Osteocyte (in vitro differentiated cells): ENCODE results near the gene TAPBPL. TPM values are rescaled to one million over a fixed set of nuclear protein-coding genes. Genes with fewer than 3 reads are reported as not detected.

ENCODE experiments used
- DNase-seq: peaks from one replicate; pipeline ENCODE4 v3.0.0; 2021; ENCODE audit warnings: mixed read lengths; ENCODE audit not compliant: unreplicated experiment; ENCODE audit errors: extremely low spot score
- H3K27ac Mint-ChIP-seq: one replicate; pipeline ENCODE4 v1.8.0; 2021; ENCODE audit warnings: mild to moderate bottlenecking, mixed read lengths; ENCODE audit not compliant: unreplicated experiment
- H3K27me3 Mint-ChIP-seq: one replicate; pipeline ENCODE4 v1.8.0; 2021; ENCODE audit warnings: mixed read lengths; ENCODE audit not compliant: unreplicated experiment
- H3K36me3 Mint-ChIP-seq: one replicate; pipeline ENCODE4 v1.8.0; 2021; ENCODE audit warnings: mixed read lengths; ENCODE audit not compliant: unreplicated experiment
- H3K4me1 Mint-ChIP-seq: one replicate; pipeline ENCODE4 v1.8.0; 2021; ENCODE audit warnings: mixed read lengths; ENCODE audit not compliant: unreplicated experiment
- H3K4me3 Mint-ChIP-seq: one replicate; pipeline ENCODE4 v1.8.0; 2021; ENCODE audit warnings: mild to moderate bottlenecking, moderate library complexity, mixed read lengths; ENCODE audit not compliant: unreplicated experiment
- H3K9me3 Mint-ChIP-seq: one replicate; pipeline ENCODE4 v1.8.0; 2021; ENCODE audit warnings: mixed read lengths; ENCODE audit not compliant: unreplicated experiment
- CTCF ChIP-seq: fragments of 200-600 bp; sonication (generic); IDR thresholded peaks from 2 replicates; pipeline ENCODE4 v1.5.0; 2021; ENCODE audit warnings: antibody characterized with exemption, mild to moderate bottlenecking, moderate library complexity
- long read RNA-seq: library from polyadenylated mRNA; unstranded; transcript quantifications from one replicate; pipeline ENCODE4 v2.0.0, GENCODE V29; 2021
- total RNA-seq: library from RNA; stranded (reverse); gene quantifications from 2 replicates; pipeline ENCODE4 v1.2.1, GENCODE V29; 2021

Gene TAPBPL, protein sequence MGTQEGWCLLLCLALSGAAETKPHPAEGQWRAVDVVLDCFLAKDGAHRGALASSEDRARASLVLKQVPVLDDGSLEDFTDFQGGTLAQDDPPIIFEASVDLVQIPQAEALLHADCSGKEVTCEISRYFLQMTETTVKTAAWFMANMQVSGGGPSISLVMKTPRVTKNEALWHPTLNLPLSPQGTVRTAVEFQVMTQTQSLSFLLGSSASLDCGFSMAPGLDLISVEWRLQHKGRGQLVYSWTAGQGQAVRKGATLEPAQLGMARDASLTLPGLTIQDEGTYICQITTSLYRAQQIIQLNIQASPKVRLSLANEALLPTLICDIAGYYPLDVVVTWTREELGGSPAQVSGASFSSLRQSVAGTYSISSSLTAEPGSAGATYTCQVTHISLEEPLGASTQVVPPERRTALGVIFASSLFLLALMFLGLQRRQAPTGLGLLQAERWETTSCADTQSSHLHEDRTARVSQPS
- total RNA-seq: 13.1 and 17.0 TPM in 2 replicates
- long read RNA-seq, transcript TAPBPL-201 (7 exons, 1,741 nt): major isoform, 57 of 66 reads
- long read RNA-seq, partial matches to known transcripts: 4 of 66 reads
- long read RNA-seq, other reads (novel, unspliced or antisense): 5 of 66 reads

GRCh38 chr12:6451348-6452244, at the start of gene TAPBPL:
TSS of gene TAPBPL (plus strand) at chr12:6452042. CDS start at chr12:6452249, 207 bp downstream.
- no peak for DNase-seq
- no peak for TF ChIP-seq CTCF
- Mint-ChIP-seq H3K9me3 (no peaks in the 10 kb centered on the region), H3K4me1 (peaks cover 29% of the 10 kb centered on the region), H3K36me3 (peaks cover 9% of the 10 kb centered on the region), H3K27ac (peak within 1 kb of the TSS; percentile 99), H3K4me3 (peak within 1 kb of the TSS; percentile 85), H3K27me3 (no peaks in the 10 kb centered on the region)

- Mint-ChIP-seq H3K4me3 (no peak overlapping the region), H3K4me1 (no peaks in the 10 kb centered on the region), H3K27ac (no peak overlapping the region), H3K36me3 (peaks cover 3% of the 10 kb centered on the region), H3K9me3 (peaks cover 5% of the 10 kb centered on the region), H3K27me3 (no peaks in the 10 kb centered on the region)
- DNase-seq: no peak
- no peak for TF ChIP-seq CTCF
Measured at GRCh38 chr12:6404390-6404789, 47.5 kb upstream of the TAPBPL start.

DNA sequence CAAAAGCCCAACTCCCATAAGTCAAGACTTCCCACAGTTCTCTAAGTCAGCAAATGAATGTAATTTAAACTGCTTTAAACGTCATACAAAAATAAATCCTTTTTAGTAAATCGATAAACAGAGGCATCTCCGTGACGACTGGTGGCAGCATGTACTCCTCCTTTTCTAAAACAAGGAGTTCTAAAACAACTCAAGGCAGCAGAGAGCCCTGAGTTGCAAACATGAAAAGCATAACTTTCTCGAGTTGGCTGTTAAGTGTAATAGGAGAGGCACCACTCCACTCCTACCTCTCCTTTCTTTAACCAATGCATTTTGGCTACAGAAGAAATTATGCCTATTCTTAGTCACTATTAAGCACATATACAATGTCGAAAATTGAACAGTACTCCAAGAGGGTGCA, 45.9 kb upstream of the TAPBPL start:
- H3K27ac Mint-ChIP-seq: no peak overlapping the region
- H3K9me3 Mint-ChIP-seq: peaks cover 14% of the 10 kb centered on the region
- DNase-seq: no peak
- no peak overlapping the region for H3K4me3 Mint-ChIP-seq
- H3K4me1 Mint-ChIP-seq: no peaks in the 10 kb centered on the region
- H3K36me3 Mint-ChIP-seq: peaks cover 6% of the 10 kb centered on the region
- no peak for TF ChIP-seq CTCF
- no peaks in the 10 kb centered on the region for H3K27me3 Mint-ChIP-seq

- TF ChIP-seq CTCF: no peak
- Mint-ChIP-seq H3K4me3 (no peak overlapping the region), H3K4me1 (no peaks in the 10 kb centered on the region), H3K36me3 (peaks cover 6% of the 10 kb centered on the region), H3K9me3 (peaks cover 14% of the 10 kb centered on the region), H3K27me3 (no peaks in the 10 kb centered on the region), H3K27ac (no peak overlapping the region)
- no peak for DNase-seq
Measured at GRCh38 chr12:6407236-6407954, 44.4 kb upstream of the TAPBPL start.
